ENCODE data around the gene TRIM2. TPM values are rescaled to one million over a fixed set of nuclear protein-coding genes. Genes with fewer than 3 reads are reported as not detected.

Gene TRIM2
- polyA plus RNA-seq, 1 of the 3 experiments (the other 2 are of a cell fraction): 16.4 TPM

GRCh38 chr4:153374442-153374841 lies 170.2 kb downstream of the TRIM2 start:
- Histone ChIP-seq H3K4me3 (ENCODE audit: low read depth in 2 of 2, low read length in 1 of 2) (no peak overlapping the region), H2AFZ (ENCODE audit: low read depth) (no peak overlapping the region), H3K9me2 (no peaks in the 10 kb centered on the region), H3K27me3 (ENCODE audit: insufficient read depth) (no peaks in the 10 kb centered on the region), H4K20me1 (ENCODE audit: insufficient read depth) (no peaks in the 10 kb centered on the region), H3K4me2 (no peak overlapping the region), H3K27ac (ENCODE audit: low read depth in 2 of 2, low read length in 1 of 2) (no peak overlapping the region), H3K9ac (no peak overlapping the region), H3K9me3 (peaks cover 12% of the 10 kb centered on the region), H3K79me2 (ENCODE audit: insufficient read depth) (no peaks in the 10 kb centered on the region), H3K4me1 (ENCODE audit: control insufficient read depth in 1 of 2, insufficient read depth in 2 of 2, low read depth in 1 of 2, low read length in 1 of 2) (no peaks in the 10 kb centered on the region), H3K36me3 (replicated peaks in 1 of 2; ENCODE audit: control insufficient read depth in 1 of 2, insufficient read depth in 2 of 2, low read length in 1 of 2) (peaks cover 0 to 19% of the 10 kb centered on the region in 2 experiments), H3F3A (replicated peaks; ENCODE audit: insufficient read depth) (no peaks in the 10 kb centered on the region)
- TF ChIP-seq ZBTB33 (IDR thresholded peaks at IDR 0.05; ENCODE audit: borderline replicate concordance, low read depth): no peak
- no peak for TF ChIP-seq GABPA (IDR thresholded peaks at IDR 0.05; ENCODE audit: low read depth)
- no peak for TF ChIP-seq SMC3 (IDR thresholded peaks at IDR 0.05; ENCODE audit: low read depth, low read length)
- no peak for TF ChIP-seq TCF12 (IDR thresholded peaks at IDR 0.05)
- TF ChIP-seq SIN3A (IDR thresholded peaks at IDR 0.05; ENCODE audit: borderline replicate concordance, low read depth, low read length): no peak
- TF ChIP-seq, protein P1, sequence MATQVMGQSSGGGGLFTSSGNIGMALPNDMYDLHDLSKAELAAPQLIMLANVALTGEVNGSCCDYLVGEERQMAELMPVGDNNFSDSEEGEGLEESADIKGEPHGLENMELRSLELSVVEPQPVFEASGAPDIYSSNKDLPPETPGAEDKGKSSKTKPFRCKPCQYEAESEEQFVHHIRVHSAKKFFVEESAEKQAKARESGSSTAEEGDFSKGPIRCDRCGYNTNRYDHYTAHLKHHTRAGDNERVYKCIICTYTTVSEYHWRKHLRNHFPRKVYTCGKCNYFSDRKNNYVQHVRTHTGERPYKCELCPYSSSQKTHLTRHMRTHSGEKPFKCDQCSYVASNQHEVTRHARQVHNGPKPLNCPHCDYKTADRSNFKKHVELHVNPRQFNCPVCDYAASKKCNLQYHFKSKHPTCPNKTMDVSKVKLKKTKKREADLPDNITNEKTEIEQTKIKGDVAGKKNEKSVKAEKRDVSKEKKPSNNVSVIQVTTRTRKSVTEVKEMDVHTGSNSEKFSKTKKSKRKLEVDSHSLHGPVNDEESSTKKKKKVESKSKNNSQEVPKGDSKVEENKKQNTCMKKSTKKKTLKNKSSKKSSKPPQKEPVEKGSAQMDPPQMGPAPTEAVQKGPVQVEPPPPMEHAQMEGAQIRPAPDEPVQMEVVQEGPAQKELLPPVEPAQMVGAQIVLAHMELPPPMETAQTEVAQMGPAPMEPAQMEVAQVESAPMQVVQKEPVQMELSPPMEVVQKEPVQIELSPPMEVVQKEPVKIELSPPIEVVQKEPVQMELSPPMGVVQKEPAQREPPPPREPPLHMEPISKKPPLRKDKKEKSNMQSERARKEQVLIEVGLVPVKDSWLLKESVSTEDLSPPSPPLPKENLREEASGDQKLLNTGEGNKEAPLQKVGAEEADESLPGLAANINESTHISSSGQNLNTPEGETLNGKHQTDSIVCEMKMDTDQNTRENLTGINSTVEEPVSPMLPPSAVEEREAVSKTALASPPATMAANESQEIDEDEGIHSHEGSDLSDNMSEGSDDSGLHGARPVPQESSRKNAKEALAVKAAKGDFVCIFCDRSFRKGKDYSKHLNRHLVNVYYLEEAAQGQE (IDR thresholded peaks at IDR 0.05; ENCODE audit: low read depth, low read length): no peak
- no peak for TF ChIP-seq RAD21 (IDR thresholded peaks at IDR 0.05; ENCODE audit: low read length)
- TF ChIP-seq, protein P2, sequence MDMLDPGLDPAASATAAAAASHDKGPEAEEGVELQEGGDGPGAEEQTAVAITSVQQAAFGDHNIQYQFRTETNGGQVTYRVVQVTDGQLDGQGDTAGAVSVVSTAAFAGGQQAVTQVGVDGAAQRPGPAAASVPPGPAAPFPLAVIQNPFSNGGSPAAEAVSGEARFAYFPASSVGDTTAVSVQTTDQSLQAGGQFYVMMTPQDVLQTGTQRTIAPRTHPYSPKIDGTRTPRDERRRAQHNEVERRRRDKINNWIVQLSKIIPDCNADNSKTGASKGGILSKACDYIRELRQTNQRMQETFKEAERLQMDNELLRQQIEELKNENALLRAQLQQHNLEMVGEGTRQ (IDR thresholded peaks at IDR 0.05; ENCODE audit: borderline replicate concordance, low read depth, low read length): no peak
- no peak for TF ChIP-seq CTCF (IDR thresholded peaks at IDR 0.05)
- no peak for TF ChIP-seq USF1 (IDR thresholded peaks at IDR 0.05; ENCODE audit: borderline replicate concordance, low read depth)
- TF ChIP-seq TEAD4 (IDR thresholded peaks at IDR 0.05; ENCODE audit: borderline replicate concordance, insufficient read depth): no peak
- no peak for TF ChIP-seq IRF3 (IDR thresholded peaks at IDR 0.05; ENCODE audit: low read depth, low read length)
- no peak for TF ChIP-seq FOXJ3 (CRISPR knock-in tag; IDR thresholded peaks at IDR 0.05)
- no peak for TF ChIP-seq RXRA (IDR thresholded peaks at IDR 0.05; ENCODE audit: borderline replicate concordance, low read depth)
- TF ChIP-seq JUND (IDR thresholded peaks at IDR 0.05): no peak
- no peak for TF ChIP-seq RFX5 (IDR thresholded peaks at IDR 0.05; ENCODE audit: low read length)
- TF ChIP-seq MXI1 (IDR thresholded peaks at IDR 0.05; ENCODE audit: low read depth, low read length): no peak
- TF ChIP-seq NRF1 (IDR thresholded peaks at IDR 0.05; ENCODE audit: low read depth, low read length): no peak
- TF ChIP-seq EZH2phosphoT487 (IDR thresholded peaks at IDR 0.05; ENCODE audit: borderline replicate concordance, low read depth): no peak
- ChIA-PET POLR2A (no interaction called here), CTCF (interaction anchor here (1.1 to 1.3 kb wide), 2 partner anchors 10 to 200 kb away, joined by 3 to 7 read pairs; no protein-coding TSS in a partner anchor)
- WGBS (ENCODE audit: low lambda C conversion rate): 98% methylated on average over 2 of the region's 2 CpGs
- DNase-seq: no peak
